ENCODE measurements around the gene TOX4.
A peak's percentile ranks its signal among the peaks of the same experiment; 100 is the strongest.

TOX4 gene

GRCh38 chr14:21455592-21455911, 21.4 kb upstream of the TOX4 start:
- Histone ChIP-seq H3K36me3 (ENCODE audit: control insufficient read depth in 2 of 2, insufficient read depth in 2 of 2, low read length in 2 of 2) (peaks cover 3 to 7% of the 10 kb centered on the region in 2 donors), H3K4me1 (ENCODE audit: control insufficient read depth in 2 of 2, insufficient read depth in 2 of 2, low read length in 2 of 2) (peaks cover 10 to 12% of the 10 kb centered on the region in 2 donors), H3K27ac (ENCODE audit: low read depth in 2 of 2, low read length in 2 of 2) (peak overlapping the region; percentile 86 to 92), H3K27me3 (ENCODE audit: control insufficient read depth in 2 of 2, insufficient read depth in 2 of 2, low read length in 2 of 2) (no peaks in the 10 kb centered on the region), H3K4me3 (ENCODE audit: low read length in 2 of 2) (peak overlapping the region; percentile 73 to 89), H3K9me3 (ENCODE audit: control insufficient read depth in 2 of 2, low read length in 2 of 2) (no peaks in the 10 kb centered on the region), H3K9ac (ENCODE audit: low read depth in 1 of 2, low read length in 2 of 2) (peak overlapping the region; percentile 80 to 85)

- peak within 1 kb of the TSS; percentile 85 to 88 for H3K9ac ChIP-seq (ENCODE audit: low read depth in 1 of 2, low read length in 2 of 2)
- H3K4me1 ChIP-seq (ENCODE audit: control insufficient read depth in 2 of 2, insufficient read depth in 2 of 2, low read length in 2 of 2) = peaks cover 10 to 12% of the 10 kb centered on the region in 2 donors
- no peaks in the 10 kb centered on the region for H3K9me3 ChIP-seq (ENCODE audit: control insufficient read depth in 2 of 2, low read length in 2 of 2)
- peak within 1 kb of the TSS; percentile 92 to 93 for H3K27ac ChIP-seq (ENCODE audit: low read depth in 2 of 2, low read length in 2 of 2)
- H3K4me3 ChIP-seq (ENCODE audit: low read length in 2 of 2) = peak within 1 kb of the TSS; percentile 73 to 89
- H3K36me3 ChIP-seq (ENCODE audit: control insufficient read depth in 2 of 2, insufficient read depth in 2 of 2, low read length in 2 of 2) = peaks cover 7 to 10% of the 10 kb centered on the region in 2 donors
- no peaks in the 10 kb centered on the region for H3K27me3 ChIP-seq (ENCODE audit: control insufficient read depth in 2 of 2, insufficient read depth in 2 of 2, low read length in 2 of 2)
These were observed 20.9 kb upstream of the TOX4 start, which contains the start of gene CHD8 for GRCh38 chr14:21455912-21456667. CHD8 (minus strand) TSS chr14:21456123; CDS start chr14:21431643, 24,480 bp downstream.

- Histone ChIP-seq H3K27me3 (ENCODE audit: control insufficient read depth in 2 of 2, insufficient read depth in 2 of 2, low read length in 2 of 2) (no peaks in the 10 kb centered on the region), H3K27ac (ENCODE audit: low read depth in 2 of 2, low read length in 2 of 2) (no peak overlapping the region), H3K9me3 (ENCODE audit: control insufficient read depth in 2 of 2, low read length in 2 of 2) (no peaks in the 10 kb centered on the region), H3K4me1 (ENCODE audit: control insufficient read depth in 2 of 2, insufficient read depth in 2 of 2, low read length in 2 of 2) (no peaks in the 10 kb centered on the region), H3K9ac (ENCODE audit: low read depth in 1 of 2, low read length in 2 of 2) (no peak overlapping the region), H3K4me3 (ENCODE audit: low read length in 2 of 2) (no peak overlapping the region), H3K36me3 (ENCODE audit: control insufficient read depth in 2 of 2, insufficient read depth in 2 of 2, low read length in 2 of 2) (peaks cover 35 to 45% of the 10 kb centered on the region in 2 donors)
These were observed 9.4 kb upstream of the TOX4 start for GRCh38 chr14:21467616-21468015.

- peak overlapping the region; percentile 88 to 90 for H3K27ac ChIP-seq (ENCODE audit: low read depth in 2 of 2, low read length in 2 of 2)
- no peaks in the 10 kb centered on the region for H3K27me3 ChIP-seq (ENCODE audit: control insufficient read depth in 2 of 2, insufficient read depth in 2 of 2, low read length in 2 of 2)
- H3K9me3 ChIP-seq (ENCODE audit: control insufficient read depth in 2 of 2, low read length in 2 of 2) = no peaks in the 10 kb centered on the region
- H3K4me1 ChIP-seq (ENCODE audit: control insufficient read depth in 2 of 2, insufficient read depth in 2 of 2, low read length in 2 of 2) = peaks cover 12 to 13% of the 10 kb centered on the region in 2 donors
- peak overlapping the region; percentile 98 to 100 for H3K4me3 ChIP-seq (ENCODE audit: low read length in 2 of 2)
- peaks cover 0 to 11% of the 10 kb centered on the region in 2 donors for H3K36me3 ChIP-seq (ENCODE audit: control insufficient read depth in 2 of 2, insufficient read depth in 2 of 2, low read length in 2 of 2)
- peak overlapping the region; percentile 76 to 82 for H3K9ac ChIP-seq (ENCODE audit: low read depth in 1 of 2, low read length in 2 of 2)
These were observed 1.1 kb upstream of the TOX4 start for GRCh38 chr14:21475767-21476522.

GRCh38 chr14:21476523-21476924, 471 bp upstream of the TOX4 start:
- H3K4me3 ChIP-seq (ENCODE audit: low read length in 2 of 2) = peak overlapping the region; percentile 98 to 100
- no peaks in the 10 kb centered on the region for H3K9me3 ChIP-seq (ENCODE audit: control insufficient read depth in 2 of 2, low read length in 2 of 2)
- peaks cover 12 to 13% of the 10 kb centered on the region in 2 donors for H3K4me1 ChIP-seq (ENCODE audit: control insufficient read depth in 2 of 2, insufficient read depth in 2 of 2, low read length in 2 of 2)
- peaks cover 0 to 16% of the 10 kb centered on the region in 2 donors for H3K36me3 ChIP-seq (ENCODE audit: control insufficient read depth in 2 of 2, insufficient read depth in 2 of 2, low read length in 2 of 2)
- no peaks in the 10 kb centered on the region for H3K27me3 ChIP-seq (ENCODE audit: control insufficient read depth in 2 of 2, insufficient read depth in 2 of 2, low read length in 2 of 2)
- peak overlapping the region; percentile 88 to 90 for H3K27ac ChIP-seq (ENCODE audit: low read depth in 2 of 2, low read length in 2 of 2)
- H3K9ac ChIP-seq (ENCODE audit: low read depth in 1 of 2, low read length in 2 of 2) = peak overlapping the region; percentile 76 to 82

- H3K4me1 ChIP-seq (ENCODE audit: control insufficient read depth in 2 of 2, insufficient read depth in 2 of 2, low read length in 2 of 2) = no peaks in the 10 kb centered on the region
- H3K27me3 ChIP-seq (ENCODE audit: control insufficient read depth in 2 of 2, insufficient read depth in 2 of 2, low read length in 2 of 2) = no peaks in the 10 kb centered on the region
- no peaks in the 10 kb centered on the region for H3K9me3 ChIP-seq (ENCODE audit: control insufficient read depth in 2 of 2, low read length in 2 of 2)
- peaks cover 19 to 43% of the 10 kb centered on the region in 2 donors for H3K36me3 ChIP-seq (ENCODE audit: control insufficient read depth in 2 of 2, insufficient read depth in 2 of 2, low read length in 2 of 2)
- no peak overlapping the region for H3K9ac ChIP-seq (ENCODE audit: low read depth in 1 of 2, low read length in 2 of 2)
- H3K4me3 ChIP-seq (ENCODE audit: low read length in 2 of 2) = no peak overlapping the region
- no peak overlapping the region for H3K27ac ChIP-seq (ENCODE audit: low read depth in 2 of 2, low read length in 2 of 2)
These were observed 9.7 kb downstream of the TOX4 start for GRCh38 chr14:21486640-21487087.

GRCh38 chr14:21494902-21495762, 18.1 kb downstream of the TOX4 start:
- no peak overlapping the region for H3K4me3 ChIP-seq (ENCODE audit: low read length in 2 of 2)
- no peaks in the 10 kb centered on the region for H3K9me3 ChIP-seq (ENCODE audit: control insufficient read depth in 2 of 2, low read length in 2 of 2)
- H3K27me3 ChIP-seq (ENCODE audit: control insufficient read depth in 2 of 2, insufficient read depth in 2 of 2, low read length in 2 of 2) = no peaks in the 10 kb centered on the region
- H3K27ac ChIP-seq (ENCODE audit: low read depth in 2 of 2, low read length in 2 of 2) = no peak overlapping the region
- no peaks in the 10 kb centered on the region for H3K4me1 ChIP-seq (ENCODE audit: control insufficient read depth in 2 of 2, insufficient read depth in 2 of 2, low read length in 2 of 2)
- no peak overlapping the region for H3K9ac ChIP-seq (ENCODE audit: low read depth in 1 of 2, low read length in 2 of 2)
- H3K36me3 ChIP-seq (ENCODE audit: control insufficient read depth in 2 of 2, insufficient read depth in 2 of 2, low read length in 2 of 2) = peaks cover 67 to 74% of the 10 kb centered on the region in 2 donors

- Histone ChIP-seq H3K4me1 (ENCODE audit: control insufficient read depth in 2 of 2, insufficient read depth in 2 of 2, low read length in 2 of 2) (no peaks in the 10 kb centered on the region), H3K4me3 (ENCODE audit: low read length in 2 of 2) (no peak overlapping the region), H3K27ac (ENCODE audit: low read depth in 2 of 2, low read length in 2 of 2) (no peak overlapping the region), H3K36me3 (ENCODE audit: control insufficient read depth in 2 of 2, insufficient read depth in 2 of 2, low read length in 2 of 2) (peaks cover 77 to 78% of the 10 kb centered on the region in 2 donors), H3K9ac (ENCODE audit: low read depth in 1 of 2, low read length in 2 of 2) (no peak overlapping the region), H3K9me3 (ENCODE audit: control insufficient read depth in 2 of 2, low read length in 2 of 2) (no peaks in the 10 kb centered on the region), H3K27me3 (ENCODE audit: control insufficient read depth in 2 of 2, insufficient read depth in 2 of 2, low read length in 2 of 2) (no peaks in the 10 kb centered on the region)
These were observed 19.5 kb downstream of the TOX4 start for GRCh38 chr14:21496453-21496852.

GRCh38 chr14:21498540-21499526, 21.8 kb downstream of the TOX4 start:
- H3K27ac ChIP-seq (ENCODE audit: low read depth in 2 of 2, low read length in 2 of 2) = no peak overlapping the region
- H3K27me3 ChIP-seq (ENCODE audit: control insufficient read depth in 2 of 2, insufficient read depth in 2 of 2, low read length in 2 of 2) = no peaks in the 10 kb centered on the region
- no peaks in the 10 kb centered on the region for H3K4me1 ChIP-seq (ENCODE audit: control insufficient read depth in 2 of 2, insufficient read depth in 2 of 2, low read length in 2 of 2)
- no peak overlapping the region for H3K4me3 ChIP-seq (ENCODE audit: low read length in 2 of 2)
- peaks cover 72 to 83% of the 10 kb centered on the region in 2 donors for H3K36me3 ChIP-seq (ENCODE audit: control insufficient read depth in 2 of 2, insufficient read depth in 2 of 2, low read length in 2 of 2)
- no peaks in the 10 kb centered on the region for H3K9me3 ChIP-seq (ENCODE audit: control insufficient read depth in 2 of 2, low read length in 2 of 2)
- H3K9ac ChIP-seq (ENCODE audit: low read depth in 1 of 2, low read length in 2 of 2) = no peak overlapping the region
